HG03342 (cell line): ENCODE data around the gene PCYT1B.
"Not testable (repeated sequence)": the region's sequence is repeated elsewhere in the genome, so short reads cannot be mapped to it uniquely, and the experiment has no call there.

Experiments used
- ATAC-seq: cut with Tn5 transposase; IDR thresholded peaks from one replicate; pipeline ENCODE4 v1.9.1; 2021; ENCODE audit warnings: mild to moderate bottlenecking, moderate library complexity; ENCODE audit not compliant: unreplicated experiment

The PCYT1B gene

GRCh38 chrX:24647257-24648058 lies at the start of gene PCYT1B:
Gene PCYT1B, minus strand, starts transcription at chrX:24647347. Its CDS starts 242 bp downstream, at chrX:24647105.
- peak; percentile 77 for ATAC-seq

GRCh38 chrX:24696294-24696693 lies 49.1 kb upstream of the PCYT1B start:
- no peak for ATAC-seq

- ATAC-seq, result no peak
These were observed 47.7 kb upstream of the PCYT1B start for GRCh38 chrX:24694825-24695224.

GRCh38 chrX:24693453-24694202 lies 46.5 kb upstream of the PCYT1B start, which contains the start of gene POLA1:
Gene POLA1, plus strand, starts transcription at chrX:24693918. Its CDS starts 44 bp downstream, at chrX:24693962.
- peak; percentile 95 for ATAC-seq

- no peak for ATAC-seq
These were observed 45.2 kb upstream of the PCYT1B start for GRCh38 chrX:24692305-24692704.

GRCh38 chrX:24684048-24684447 lies 36.9 kb upstream of the PCYT1B start:
- ATAC-seq, result no peak

- ATAC-seq, result no peak
These were observed 35.7 kb upstream of the PCYT1B start for GRCh38 chrX:24682739-24683432.

- ATAC-seq, result peak; percentile 58
These were observed 29.4 kb upstream of the PCYT1B start for GRCh38 chrX:24676403-24677024.

- no peak for ATAC-seq
These were observed 26.3 kb upstream of the PCYT1B start for GRCh38 chrX:24673424-24673823.

GRCh38 chrX:24672701-24673190 lies 25.6 kb upstream of the PCYT1B start:
- ATAC-seq, result no peak

- no peak for ATAC-seq
These were observed 21.0 kb upstream of the PCYT1B start for GRCh38 chrX:24668111-24668510.

GRCh38 chrX:24662352-24662751 lies 15.2 kb upstream of the PCYT1B start:
- ATAC-seq, result no peak

- ATAC-seq, result no peak
These were observed 14.1 kb upstream of the PCYT1B start for GRCh38 chrX:24661292-24661691.

GRCh38 chrX:24659646-24660045 lies 12.5 kb upstream of the PCYT1B start:
- no peak for ATAC-seq

- no peak for ATAC-seq
These were observed 12.0 kb upstream of the PCYT1B start for GRCh38 chrX:24659106-24659505.

GRCh38 chrX:24658421-24658820 lies 11.3 kb upstream of the PCYT1B start:
- ATAC-seq, result no peak

- no peak for ATAC-seq
These were observed 10.7 kb upstream of the PCYT1B start for GRCh38 chrX:24657671-24658386.

- ATAC-seq, result not testable (repeated sequence)
These were observed 8.5 kb upstream of the PCYT1B start for GRCh38 chrX:24655679-24656078.

GRCh38 chrX:24651783-24652182 lies 4.6 kb upstream of the PCYT1B start:
- ATAC-seq, result no peak

GRCh38 chrX:24648495-24648894 lies 1.3 kb upstream of the PCYT1B start:
- ATAC-seq, result no peak
